Activated gamma-delta T cell treated with Interleukin-2 at 50 U/mL for 16 hours (primary cell): ENCODE measurements around the gene BCL11B.

Experiments used
- DNase-seq: peaks from one replicate; pipeline ENCODE4 v3.0.0-alpha.2; 2020

BCL11B gene

GRCh38 chr14:99129998-99130397 lies 142.0 kb downstream of the BCL11B start:
- DNase-seq, result no peak

- DNase-seq, result no peak
Measured at GRCh38 chr14:99129211-99129696, 142.7 kb downstream of the BCL11B start.

GRCh38 chr14:99128185-99128584 lies 143.8 kb downstream of the BCL11B start:
- DNase-seq, result no peak

- no peak for DNase-seq
Measured at GRCh38 chr14:99127651-99128167, 144.3 kb downstream of the BCL11B start.

- no peak for DNase-seq
Measured at GRCh38 chr14:99125616-99126431, 146.2 kb downstream of the BCL11B start.

- no peak for DNase-seq
Measured at GRCh38 chr14:99125113-99125512, 146.9 kb downstream of the BCL11B start.

GRCh38 chr14:99124482-99125105 lies 147.4 kb downstream of the BCL11B start:
- DNase-seq, result no peak

- DNase-seq, result no peak
Measured at GRCh38 chr14:99123208-99123870, 148.7 kb downstream of the BCL11B start.

GRCh38 chr14:99122521-99123125 lies 149.4 kb downstream of the BCL11B start:
- DNase-seq, result no peak

- no peak for DNase-seq
Measured at GRCh38 chr14:99121319-99121875, 150.6 kb downstream of the BCL11B start.

- DNase-seq, result no peak
Measured at GRCh38 chr14:99120526-99121318, 151.3 kb downstream of the BCL11B start.

GRCh38 chr14:99119554-99120525 lies 152.2 kb downstream of the BCL11B start:
- DNase-seq, result no peak
